SKM-1 treated with dmso at 0.1 percent for 144 hours (cell line): Measurements from ENCODE around the gene SORCS3.

Experiments used
- DNase-seq: peaks from one replicate; lab custom pipeline; 2025; ENCODE audit not compliant: unreplicated experiment; lab: John Stamatoyannopoulos, UW

Gene SORCS3

DNA sequence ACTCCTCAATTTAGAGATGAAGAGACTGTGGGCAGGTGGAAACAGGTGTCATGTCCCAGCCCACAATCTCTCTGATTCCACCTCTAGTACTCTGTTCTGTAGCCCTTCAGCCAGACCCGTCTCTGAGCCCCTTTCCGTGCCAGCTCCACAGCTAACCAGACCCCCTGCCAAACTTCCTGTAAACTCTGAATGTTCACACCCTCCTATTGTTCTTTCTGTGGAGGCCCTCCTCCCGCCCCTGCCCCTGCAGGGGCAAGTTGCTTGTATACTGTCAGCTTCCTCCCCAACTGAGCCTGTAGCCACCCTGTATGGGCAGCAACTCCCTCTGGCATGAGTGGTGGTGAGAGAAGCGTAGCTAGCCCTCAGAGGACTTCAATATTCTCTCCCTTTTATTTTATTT lies 520.7 kb downstream of the SORCS3 start:
- no peak for DNase-seq

DNA sequence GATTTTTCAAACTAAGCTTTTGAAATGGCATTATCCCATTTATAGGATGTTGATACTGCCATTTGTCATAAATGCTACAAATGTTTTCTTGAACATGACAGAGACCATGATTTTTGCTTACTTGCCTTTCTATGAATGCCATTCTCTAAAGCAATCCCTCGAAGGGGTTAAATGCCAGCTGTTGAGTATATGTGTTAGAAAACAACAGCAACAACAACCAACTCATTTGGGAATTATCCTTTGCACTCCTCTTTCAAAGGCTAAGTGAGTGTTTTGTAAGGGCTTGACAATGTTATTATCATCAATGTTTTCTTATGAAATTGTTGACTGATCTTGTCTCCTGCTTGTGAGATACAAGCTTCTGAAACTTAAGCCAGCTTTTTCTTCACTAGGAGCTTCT lies 529.4 kb downstream of the SORCS3 start:
- no peak for DNase-seq

DNA sequence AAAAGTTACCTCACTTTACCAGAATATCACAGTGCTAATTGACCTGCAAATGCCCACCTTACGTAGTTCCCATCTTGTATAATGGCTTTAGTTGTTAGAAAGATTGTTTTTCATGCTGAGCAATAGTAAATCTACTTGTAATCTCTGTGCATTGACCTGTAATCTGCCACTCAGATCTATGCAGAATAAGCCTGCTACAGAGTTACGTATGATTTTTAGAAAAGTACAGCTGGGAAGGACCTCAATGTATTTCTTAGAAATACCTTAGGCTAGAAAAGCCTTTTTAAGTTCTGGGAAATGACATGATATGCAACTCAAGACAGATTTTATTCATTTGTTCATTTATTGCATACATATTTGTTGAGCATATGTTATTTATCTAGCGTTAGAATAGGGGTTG lies 530.9 kb downstream of the SORCS3 start:
- DNase-seq = no peak

DNA sequence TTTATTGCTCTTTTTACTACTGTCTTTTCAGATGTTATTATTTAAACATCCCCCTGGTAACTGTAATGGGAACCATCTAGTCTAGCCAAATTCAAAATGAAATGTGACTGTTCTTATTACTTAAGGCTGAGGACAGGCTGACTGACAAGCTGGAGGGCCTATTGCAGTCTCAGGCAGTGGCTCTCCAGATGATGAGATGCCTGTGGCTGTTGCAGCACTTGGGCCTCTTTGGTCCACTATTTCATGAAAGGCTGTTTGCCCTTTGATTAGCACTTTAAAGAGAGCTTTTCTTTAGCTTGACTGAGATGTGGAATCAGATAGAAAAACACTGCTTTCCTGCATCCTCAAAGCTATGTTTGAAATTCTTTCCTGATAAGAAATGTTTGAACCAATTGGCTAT lies 540.5 kb downstream of the SORCS3 start:
- no peak for DNase-seq

DNA sequence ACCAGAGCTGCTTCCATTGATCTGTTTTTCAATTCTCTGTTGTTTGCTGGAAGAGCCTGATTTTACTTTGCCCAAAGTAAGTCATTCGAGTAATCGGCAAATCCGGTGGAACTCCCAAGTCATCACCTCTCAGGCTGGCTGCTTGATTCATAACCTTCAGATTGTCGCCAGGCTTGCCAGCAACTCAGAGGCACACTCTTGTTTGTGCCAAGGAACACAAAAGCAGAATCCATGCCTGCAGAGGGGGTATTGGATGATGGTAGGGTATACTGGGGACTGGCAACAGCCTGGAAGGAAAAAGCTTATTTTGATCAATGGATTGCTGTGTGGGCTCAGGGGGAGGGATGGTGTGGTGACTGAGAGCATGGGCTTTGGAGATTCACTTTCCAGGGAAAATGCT lies 542.4 kb downstream of the SORCS3 start:
- DNase-seq = no peak

DNA sequence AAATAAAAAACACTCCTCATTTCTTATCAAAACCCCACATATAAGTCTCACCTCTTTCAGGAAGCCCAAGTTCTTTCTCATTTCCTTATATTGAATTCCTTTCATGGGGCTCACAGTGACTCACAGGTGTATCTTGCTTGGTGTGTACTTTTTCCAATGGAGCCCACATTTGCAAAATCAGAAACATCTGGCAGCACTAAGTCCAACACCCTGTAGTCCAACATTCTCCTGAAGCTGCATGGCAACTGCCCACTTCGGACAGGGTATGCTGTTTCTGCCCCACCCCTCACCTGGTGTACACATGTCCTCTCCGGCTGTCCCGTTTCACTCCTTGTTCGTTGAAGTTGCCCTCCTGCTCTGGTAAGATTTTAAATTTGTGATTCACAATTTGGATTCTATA lies 544.1 kb downstream of the SORCS3 start:
- DNase-seq = no peak

DNA sequence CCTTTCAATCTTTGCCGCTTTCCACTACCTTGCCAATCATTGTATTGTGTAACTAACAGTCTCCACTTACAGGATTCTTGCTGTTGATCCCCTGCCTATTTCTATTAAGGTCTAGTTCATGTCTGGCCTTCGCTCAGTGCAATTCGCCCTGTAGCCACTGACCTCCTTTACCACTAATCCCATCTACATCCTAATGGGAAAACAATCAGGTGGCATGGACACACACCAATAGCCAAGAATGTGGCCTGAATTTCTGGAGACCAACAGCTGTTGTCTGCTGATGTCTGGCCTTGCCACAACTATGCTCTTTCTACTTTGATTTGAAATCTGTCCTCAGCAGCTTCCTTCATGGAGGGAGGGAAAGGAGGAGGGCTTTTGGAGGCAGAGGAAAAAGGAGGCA lies 546.2 kb downstream of the SORCS3 start:
- DNase-seq = no peak

DNA sequence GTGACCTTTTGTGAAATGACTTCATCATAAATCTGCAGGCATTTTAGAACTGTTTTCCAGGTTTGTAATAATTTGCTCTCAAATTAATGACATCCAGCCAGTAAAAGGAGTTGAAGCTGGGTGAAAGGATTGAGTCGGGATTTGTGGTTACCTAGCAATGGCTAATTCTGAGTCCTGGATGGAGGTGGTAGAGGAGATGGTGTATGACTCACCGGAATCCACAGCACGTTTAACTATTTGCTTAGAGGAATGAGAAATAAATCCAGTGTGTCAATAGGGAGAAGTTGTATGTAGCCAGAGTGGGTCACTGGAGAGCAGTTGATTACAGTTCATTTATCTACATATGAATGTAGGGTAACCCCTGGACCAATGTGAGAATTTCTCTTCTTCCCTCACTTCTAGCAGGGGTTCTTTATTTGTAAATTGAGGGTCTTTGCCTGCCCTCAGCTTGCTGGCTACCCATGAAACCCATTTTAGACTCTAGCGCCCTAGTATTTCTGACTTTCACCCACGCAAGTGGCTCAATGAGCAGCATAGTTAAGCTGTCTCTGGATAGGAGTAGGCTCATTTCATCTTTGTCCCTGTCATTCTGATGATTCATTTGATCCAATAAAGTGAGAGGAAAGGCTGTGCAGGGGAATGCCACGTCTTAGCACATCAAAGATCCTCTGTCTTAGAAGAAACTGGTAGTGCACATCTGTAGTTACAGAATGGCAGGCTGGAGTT lies 547.8 kb downstream of the SORCS3 start:
- DNase-seq = no peak

DNA sequence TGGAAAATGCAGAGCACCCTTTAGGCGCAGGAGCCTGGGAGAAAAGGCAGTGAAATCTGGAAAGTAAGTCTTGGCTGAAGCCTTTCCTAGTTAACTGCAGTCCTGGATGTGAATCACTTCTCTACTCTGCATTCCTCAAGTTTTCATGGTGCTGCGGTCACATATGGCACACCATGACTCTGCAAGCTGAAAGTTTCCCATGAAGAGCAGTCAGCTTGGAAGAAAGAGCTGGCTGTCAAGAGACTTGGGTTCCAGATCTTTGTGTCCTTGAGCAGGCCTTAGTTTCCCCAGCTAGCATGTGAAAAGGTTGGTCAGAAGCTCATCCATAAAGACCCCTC lies 548.3 kb downstream of the SORCS3 start:
- DNase-seq = no peak

DNA sequence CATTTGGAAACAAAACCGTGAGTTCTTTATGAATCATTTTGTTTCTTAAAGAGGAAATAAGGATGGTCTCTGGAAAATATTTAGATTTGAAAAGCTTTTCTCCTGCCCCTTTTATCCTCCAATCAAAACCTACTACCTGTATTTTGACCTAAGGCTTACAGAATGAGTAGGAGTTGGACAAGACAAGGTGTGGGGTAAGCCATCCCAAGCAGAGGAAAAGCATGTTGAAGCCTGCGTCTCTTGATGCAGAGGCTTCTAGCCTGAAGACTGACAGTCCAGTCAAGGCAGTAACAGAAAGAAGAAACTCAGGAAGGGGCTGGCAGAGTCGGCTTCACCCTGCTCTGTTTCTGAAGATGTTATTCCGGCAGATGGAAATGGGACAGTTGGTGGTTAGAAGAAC lies 551.1 kb downstream of the SORCS3 start:
- no peak for DNase-seq

DNA sequence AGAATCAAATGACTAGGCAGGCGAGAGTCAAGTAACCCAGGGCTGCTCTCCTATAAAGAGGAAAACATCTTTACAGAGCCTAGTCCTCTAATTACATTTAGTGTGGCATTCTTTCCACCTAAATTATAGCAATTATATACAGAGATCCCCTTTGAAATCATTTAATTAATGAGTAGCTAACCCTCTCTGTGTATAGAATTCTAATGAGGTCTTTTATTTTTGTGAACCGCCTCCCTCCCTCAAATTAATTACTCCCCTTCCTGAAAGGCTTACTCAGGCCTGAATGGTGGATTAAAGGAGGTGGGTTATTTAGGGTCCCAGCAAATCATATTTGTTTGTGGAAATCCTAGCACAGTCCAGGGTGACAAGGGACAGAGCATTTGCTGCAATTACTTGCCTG lies 551.8 kb downstream of the SORCS3 start:
- DNase-seq = no peak

DNA sequence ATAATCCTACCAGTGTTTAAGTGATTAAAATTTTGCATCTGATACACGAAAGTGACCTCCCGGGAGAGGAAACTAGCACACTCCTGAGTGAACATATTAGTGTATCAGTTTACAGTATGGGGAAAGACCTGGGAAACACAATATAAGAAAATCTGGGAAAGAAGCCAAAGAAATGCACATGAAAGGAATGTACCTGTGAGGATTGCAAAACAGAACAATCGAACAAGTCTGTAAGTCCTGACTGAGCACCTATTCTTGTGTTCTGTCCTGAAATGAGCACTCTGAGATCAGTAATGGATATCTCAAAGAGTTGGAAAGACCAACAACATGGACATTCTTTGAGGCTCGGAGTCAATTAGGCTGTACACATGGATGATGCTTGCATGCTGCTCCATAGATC lies 554.7 kb downstream of the SORCS3 start:
- no peak for DNase-seq

DNA sequence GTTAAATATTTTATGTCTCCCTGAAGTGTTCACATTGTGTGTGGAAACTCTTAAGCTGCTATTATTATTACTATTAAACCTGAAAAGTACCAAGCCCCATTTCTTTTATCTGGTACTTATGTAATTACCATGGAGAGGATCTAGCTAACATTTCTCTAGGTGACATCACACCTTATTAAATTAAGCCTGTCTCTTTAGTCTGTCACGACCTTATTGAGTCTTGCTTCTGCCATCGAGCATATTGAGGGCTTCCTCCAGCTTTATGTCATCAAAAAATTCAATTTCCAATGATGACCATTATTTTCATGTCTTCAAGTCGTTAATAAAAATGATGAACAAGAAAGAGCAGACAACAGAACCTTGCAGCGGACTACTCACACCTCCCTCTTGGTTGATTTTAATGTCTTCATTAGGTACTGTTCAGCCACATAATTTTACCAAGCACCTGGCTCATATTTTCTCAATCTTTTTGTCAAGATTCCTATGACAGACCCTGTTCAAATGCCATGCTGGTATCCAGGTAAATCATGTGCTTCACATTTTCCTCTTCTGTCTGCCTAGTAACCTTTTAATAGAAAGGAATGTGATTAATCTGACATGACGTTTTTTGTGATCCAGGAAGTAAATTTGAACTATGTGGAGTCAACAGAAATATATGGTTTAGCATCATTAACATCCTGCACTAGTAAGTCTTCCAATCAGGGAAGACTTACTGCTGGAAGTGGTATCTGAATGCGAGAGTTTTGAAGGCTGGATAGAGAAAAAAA lies 556.7 kb downstream of the SORCS3 start:
- no peak for DNase-seq

DNA sequence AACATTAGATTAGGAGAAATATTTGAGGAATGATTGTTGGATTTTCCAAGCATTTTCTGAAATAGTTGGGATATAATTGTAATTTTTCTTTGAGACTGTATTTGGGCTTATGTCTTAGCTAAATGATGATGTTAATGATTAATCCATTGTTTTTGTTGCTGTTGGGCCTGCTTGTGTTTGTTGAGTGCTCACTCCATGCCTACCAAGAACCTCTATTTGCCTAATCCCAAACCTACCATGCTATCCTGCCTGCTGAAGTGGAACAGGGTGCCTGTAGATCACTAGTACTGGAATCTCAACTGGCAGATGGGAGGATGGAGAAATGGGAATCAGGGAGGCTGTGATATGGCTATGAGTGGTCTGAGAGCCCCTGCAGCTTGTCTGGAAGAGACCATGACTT lies 565.5 kb downstream of the SORCS3 start:
- DNase-seq = no peak

DNA sequence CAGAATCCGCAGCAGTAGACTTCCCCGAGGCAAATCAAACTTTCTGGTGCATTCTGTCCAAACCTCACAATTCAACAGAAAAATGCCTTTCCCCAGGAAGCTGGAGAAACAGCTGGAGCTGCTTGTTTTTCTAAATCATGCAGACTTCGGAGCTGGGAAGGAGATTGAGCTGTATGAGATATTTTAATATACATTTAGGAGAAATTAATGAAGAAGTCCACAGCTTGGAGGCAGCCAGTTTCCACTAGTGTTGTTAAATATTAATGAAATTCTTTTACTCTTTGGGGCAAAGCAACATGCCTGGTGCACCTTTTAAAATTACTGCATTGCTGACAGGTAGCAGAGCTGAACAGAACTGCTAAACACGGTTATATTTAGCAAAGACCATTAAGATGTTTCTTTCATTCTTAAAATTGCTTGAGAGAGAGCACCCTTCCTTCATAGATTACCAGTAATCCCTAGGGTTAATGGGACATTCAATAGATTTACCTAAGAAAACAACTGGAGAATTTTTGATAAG lies 566.4 kb downstream of the SORCS3 start:
- no peak for DNase-seq

DNA sequence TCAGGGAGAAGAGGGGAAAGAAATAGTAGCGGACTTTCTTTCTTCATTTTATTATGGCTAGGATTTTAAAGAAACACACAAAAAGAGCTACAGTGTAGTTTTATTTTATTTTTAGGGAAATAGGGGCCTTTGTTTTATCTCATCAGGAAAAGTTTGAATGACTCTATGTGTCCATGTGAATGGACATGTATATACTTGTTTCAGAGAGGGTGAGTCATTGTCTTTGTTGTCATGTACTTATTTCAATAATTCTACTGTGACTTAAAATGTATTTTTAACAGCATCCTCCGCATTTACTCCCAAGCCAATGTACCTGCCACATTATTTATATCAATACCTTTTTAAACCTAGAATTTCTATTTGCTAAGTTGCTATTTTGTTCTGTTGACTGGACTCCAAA lies 569.5 kb downstream of the SORCS3 start:
- DNase-seq = no peak

DNA sequence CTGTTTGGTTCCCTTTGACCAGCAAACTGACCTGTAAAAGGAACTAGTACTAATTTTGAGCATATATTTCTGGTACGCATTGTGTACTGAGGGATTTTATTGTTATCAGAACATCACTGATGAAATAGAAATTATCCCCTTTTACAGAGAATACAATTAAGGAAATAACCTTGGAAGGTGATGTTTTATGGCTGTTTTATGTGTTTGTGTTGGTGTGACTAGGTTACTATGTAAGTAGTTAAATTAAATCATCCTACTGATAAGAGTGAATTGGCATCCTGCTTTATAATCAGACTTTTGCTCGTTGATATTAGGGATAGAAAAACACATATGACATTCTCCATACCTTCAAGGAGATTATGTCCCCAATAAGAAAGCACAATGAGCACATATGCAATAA lies 596.6 kb downstream of the SORCS3 start:
- DNase-seq = no peak

DNA sequence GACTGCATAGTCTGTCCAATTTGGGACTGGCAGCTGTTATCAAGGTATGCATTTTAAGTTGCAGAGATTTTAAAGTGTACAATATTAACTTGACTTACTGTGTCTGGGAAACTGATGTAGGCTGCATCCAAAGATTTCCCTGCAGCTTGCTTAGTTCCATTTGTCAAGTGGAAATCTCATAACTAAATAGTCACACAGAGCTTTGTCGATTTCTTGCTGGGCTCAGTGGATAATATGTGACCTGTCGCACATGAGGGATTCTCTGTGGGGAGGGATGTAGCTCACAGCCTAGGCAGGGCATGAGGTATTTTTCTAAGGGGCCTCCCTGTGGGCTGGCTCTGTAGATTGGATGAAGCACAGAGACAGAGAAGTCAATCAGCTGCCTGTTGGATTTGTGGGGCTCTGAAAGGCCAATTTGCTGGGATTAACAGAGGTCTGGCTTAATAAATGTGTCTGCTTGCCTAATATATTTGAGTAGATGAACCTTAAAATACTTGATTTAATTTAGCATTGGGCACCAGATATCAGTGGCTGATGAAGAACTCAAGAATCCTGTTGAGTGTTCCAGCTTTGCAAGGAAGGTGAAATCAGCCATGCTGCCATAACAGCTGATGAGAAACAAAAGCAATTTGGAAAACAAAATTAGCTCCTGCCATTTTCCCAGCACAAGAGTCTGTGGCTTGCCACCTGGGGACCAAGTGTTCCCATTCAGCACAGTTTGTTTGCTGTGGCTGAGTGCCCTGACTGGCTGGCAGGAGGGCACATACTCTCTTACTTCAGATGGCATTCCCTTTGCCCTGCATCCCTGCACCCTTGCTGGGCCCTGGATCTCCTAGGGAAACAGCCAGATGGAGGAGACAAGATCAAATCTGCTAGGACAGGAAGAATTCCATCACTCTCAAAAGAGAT lies 598.5 kb downstream of the SORCS3 start:
- DNase-seq = no peak

DNA sequence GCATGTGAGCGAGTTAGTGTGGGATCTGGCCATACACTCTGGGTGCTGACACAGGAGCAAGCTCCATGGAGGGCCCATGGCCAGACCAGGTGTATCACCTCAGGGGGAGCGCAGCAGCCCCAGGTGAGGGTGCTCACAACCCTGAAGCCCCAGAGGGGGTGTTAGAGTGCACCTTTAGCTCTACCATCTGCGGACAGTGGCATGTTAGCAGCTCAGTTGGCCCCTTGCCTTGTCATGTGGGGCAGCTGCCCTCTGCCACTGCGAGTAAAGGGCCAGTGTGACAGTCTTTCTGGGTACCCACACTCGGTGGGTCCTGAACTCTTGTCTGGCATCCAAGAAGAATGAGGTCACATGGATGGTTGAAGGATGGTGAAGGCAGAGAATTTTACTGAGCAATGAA lies 600.2 kb downstream of the SORCS3 start:
- no peak for DNase-seq

DNA sequence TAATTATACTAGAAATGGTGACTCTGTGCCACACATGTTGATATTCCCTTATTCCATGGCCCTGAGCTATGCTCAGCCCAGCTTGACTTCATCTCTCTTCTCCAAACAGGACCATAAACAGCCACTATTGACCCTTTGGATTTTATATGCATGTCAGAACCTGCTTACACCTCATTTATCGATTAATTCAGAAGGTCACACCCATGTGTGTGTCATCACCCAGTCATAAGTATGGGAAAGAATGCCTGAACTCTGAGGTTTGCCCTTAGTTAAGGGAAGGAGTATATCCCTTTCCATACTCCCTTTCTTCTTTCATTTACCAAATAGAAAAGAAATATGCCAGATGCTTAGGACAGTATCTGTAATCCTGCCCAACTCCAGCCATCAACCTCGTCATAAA lies 602.3 kb downstream of the SORCS3 start:
- DNase-seq = no peak

DNA sequence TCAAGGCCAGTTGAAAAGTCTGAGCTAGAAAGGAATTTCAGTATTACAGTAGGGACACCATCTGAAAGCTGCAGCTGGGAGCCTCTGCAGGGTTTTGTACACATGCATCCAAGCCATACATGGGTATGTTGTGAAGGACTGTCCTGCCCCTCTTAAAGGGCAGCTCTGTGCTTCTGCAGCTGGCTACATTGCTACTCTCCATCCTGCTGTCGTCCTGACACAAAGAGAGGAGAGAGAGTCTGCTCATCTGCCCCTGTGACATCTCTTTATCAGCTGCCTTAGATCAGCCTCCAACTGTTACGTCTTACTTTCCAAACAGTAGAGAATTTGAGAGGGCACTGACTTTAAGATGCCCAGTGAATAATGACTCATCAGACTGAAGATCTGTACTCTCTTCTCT lies 602.7 kb downstream of the SORCS3 start:
- no peak for DNase-seq
